ENCODE results near the gene CACNA1C. TPM values are rescaled to one million over a fixed set of nuclear protein-coding genes. Genes with fewer than 3 reads are reported as not detected.

CACNA1C gene
- total RNA-seq, 1 donor from 2014 or later: 7.3 TPM

DNA sequence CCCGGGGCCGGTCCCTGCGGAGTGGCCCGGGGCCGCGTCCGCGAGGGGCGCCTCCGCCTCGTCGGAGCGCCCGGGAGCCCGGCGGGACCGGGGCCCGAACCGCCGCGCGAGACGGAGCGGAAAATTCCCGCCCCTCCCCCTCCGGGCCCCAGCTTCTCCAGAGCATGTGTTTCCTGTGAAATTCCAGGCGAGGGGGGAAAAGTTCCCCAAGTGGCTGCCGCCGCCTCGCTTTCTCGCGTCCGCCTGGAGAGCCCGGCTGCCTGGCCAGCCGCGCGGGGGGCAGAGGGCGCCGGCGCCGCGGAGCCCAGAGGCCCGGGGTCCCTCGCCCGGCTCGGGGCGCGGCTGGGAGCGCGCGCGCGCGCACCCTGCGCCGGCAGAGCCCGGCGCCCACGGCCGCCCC, 904 bp downstream of the CACNA1C start:
- H3K36me3 ChIP-seq (ENCODE audit: control insufficient read depth in 3 of 3, insufficient read depth in 3 of 3, low read length in 3 of 3): no peaks in the 10 kb centered on the region
- peak overlapping the region in 1 of 3 donors; percentile 64 for H3K9ac ChIP-seq (ENCODE audit: low read depth in 1 of 3, low read length in 3 of 3)
- H3K9me3 ChIP-seq (ENCODE audit: control insufficient read depth in 3 of 3, low read length in 3 of 3): no peaks in the 10 kb centered on the region
- H3K4me3 ChIP-seq (ENCODE audit: low read length in 3 of 3): peak overlapping the region in 2 of 3 donors; percentile 64 to 66
- peaks cover 44 to 65% (median 64%) of the 10 kb centered on the region in 3 donors for H3K27me3 ChIP-seq (ENCODE audit: control insufficient read depth in 3 of 3, insufficient read depth in 3 of 3, low read length in 3 of 3)
- H3K4me1 ChIP-seq (ENCODE audit: control insufficient read depth in 3 of 3, insufficient read depth in 3 of 3, low read length in 3 of 3): peaks cover 4 to 13% (median 8%) of the 10 kb centered on the region in 3 donors
- no peak overlapping the region for H3K27ac ChIP-seq (ENCODE audit: low read depth, low read length)

DNA sequence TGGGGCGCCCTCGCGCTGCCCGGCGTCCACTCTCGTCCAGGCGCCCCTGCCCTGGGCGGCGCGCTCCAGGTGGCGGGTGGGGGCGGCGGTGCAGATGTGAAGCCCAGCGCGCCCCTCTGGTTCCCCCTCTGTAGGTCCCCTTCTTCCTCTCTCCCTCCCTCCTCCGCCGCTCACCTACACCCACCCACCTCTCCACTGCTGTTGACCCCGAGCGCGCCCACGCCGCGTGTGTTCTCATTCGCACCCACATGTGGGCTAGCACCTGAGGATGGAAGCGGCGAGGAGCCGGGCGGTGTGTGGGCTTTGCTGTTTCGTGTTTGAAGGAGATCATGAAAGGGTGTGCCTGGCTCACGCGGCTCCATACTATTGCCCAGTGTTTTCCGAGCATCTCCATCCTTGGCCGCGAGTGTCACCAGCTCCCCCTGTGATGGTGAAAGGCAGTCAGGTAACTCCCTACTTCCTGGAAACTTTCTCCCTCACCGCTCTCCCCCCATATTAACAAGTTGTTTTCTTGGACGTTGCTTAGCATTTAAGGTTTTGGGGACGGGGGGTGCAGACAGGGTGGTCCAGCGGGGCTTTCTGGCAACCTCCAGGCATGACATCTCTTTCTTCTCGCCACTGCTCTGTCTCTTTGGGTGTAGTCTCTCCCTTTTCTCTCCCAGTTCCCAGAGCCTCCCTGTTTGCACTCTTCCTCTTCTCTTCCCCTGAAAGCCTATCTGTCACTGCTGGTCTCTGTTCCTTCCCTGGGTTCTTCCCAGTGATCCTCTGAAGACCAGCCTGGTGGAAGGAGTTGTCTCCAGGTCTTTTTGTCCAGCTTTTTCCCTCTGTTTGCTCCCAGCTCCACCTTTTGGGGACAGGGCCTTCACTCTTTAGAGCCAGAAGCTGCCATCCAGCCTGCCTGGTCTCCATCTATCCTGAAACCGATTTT, 1.6 kb downstream of the CACNA1C start:
- H3K27me3 ChIP-seq (ENCODE audit: control insufficient read depth in 3 of 3, insufficient read depth in 3 of 3, low read length in 3 of 3): peaks cover 44 to 71% (median 66%) of the 10 kb centered on the region in 3 donors
- H3K4me3 ChIP-seq (ENCODE audit: low read length in 3 of 3): peak overlapping the region; percentile 57 to 65 (median 63)
- no peaks in the 10 kb centered on the region for H3K36me3 ChIP-seq (ENCODE audit: control insufficient read depth in 3 of 3, insufficient read depth in 3 of 3, low read length in 3 of 3)
- H3K9ac ChIP-seq (ENCODE audit: low read depth in 1 of 3, low read length in 3 of 3): peak overlapping the region in 2 of 3 donors; percentile 32 to 60
- no peak overlapping the region for H3K27ac ChIP-seq (ENCODE audit: low read depth, low read length)
- H3K9me3 ChIP-seq (ENCODE audit: control insufficient read depth in 3 of 3, low read length in 3 of 3): no peaks in the 10 kb centered on the region
- H3K4me1 ChIP-seq (ENCODE audit: control insufficient read depth in 3 of 3, insufficient read depth in 3 of 3, low read length in 3 of 3): peaks cover 4 to 13% (median 8%) of the 10 kb centered on the region in 3 donors

DNA sequence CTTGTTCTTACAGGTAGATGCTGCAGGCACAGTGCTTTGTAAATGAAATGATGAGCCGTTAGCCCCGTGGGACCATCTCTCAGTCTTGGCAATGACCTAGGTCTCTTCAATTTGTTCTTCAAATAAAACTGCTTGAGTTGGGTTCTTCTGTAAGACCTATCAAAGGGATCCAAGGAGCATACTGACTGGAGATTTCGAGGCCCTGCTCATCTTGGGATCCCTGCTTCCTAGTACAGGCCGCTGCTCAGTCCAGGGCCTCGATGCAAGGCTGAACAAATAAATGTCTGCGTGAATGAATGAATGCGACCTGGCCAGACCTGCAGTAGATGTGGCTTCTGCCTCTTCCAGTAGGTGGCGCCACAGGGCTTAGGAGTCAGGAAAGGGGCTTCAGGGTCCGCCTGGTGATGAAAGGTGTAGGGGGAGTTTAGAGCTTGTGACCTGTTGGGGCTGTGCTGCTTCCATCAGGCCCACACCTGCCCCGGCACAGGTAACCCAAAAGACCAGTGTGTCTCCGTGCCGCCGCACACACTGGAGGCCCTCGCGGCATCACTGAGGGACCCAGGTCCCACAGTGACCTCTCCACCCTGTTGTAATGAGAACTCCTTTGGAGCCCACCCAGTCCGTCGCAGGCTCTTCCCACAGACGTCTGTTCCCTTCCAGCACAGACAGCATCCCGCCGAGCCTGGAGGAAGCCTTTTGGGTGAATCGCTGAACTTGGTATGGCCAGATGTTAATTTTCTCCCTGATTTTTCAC, 4.4 kb downstream of the CACNA1C start:
- peaks cover 38 to 51% (median 46%) of the 10 kb centered on the region in 3 donors for H3K27me3 ChIP-seq (ENCODE audit: control insufficient read depth in 3 of 3, insufficient read depth in 3 of 3, low read length in 3 of 3)
- H3K9me3 ChIP-seq (ENCODE audit: control insufficient read depth in 3 of 3, low read length in 3 of 3): no peaks in the 10 kb centered on the region
- no peak overlapping the region for H3K27ac ChIP-seq (ENCODE audit: low read depth, low read length)
- no peaks in the 10 kb centered on the region for H3K36me3 ChIP-seq (ENCODE audit: control insufficient read depth in 3 of 3, insufficient read depth in 3 of 3, low read length in 3 of 3)
- peaks cover 3 to 11% (median 3%) of the 10 kb centered on the region in 3 donors for H3K4me1 ChIP-seq (ENCODE audit: control insufficient read depth in 3 of 3, insufficient read depth in 3 of 3, low read length in 3 of 3)
- no peak overlapping the region for H3K9ac ChIP-seq (ENCODE audit: low read depth in 1 of 3, low read length in 3 of 3)
- no peak overlapping the region for H3K4me3 ChIP-seq (ENCODE audit: low read length in 3 of 3)

DNA sequence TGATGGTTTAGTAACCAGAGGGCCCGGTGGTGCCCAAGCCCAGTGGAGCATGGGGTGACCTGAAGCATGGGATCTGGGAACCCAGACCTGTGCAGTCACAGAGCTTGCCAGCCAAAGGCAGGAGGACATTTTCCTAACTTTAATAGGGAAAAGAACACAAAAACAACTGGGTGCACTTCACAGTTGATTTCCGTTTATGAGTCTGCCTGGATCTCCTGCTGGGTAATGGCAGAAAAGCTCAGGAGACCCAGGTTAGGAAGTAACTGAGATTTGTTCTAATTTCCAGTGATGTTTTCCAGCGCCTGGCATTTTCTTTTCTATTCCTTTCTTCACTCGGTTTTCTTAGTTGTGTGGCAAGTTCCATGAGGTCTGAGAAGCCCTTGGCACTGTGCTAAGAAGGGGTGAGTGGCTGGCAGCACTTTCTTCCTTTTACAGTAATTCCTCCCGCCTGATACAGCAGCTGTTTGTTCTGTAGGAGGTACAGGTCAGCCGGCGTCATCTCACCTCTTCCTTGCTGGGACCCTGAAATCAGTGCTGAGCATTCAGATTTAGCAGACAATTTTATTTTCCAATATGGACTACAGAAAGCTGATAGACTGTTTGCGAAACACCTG, 5.1 kb downstream of the CACNA1C start:
- Histone ChIP-seq H3K9ac (ENCODE audit: low read depth in 1 of 3, low read length in 3 of 3) (no peak overlapping the region), H3K9me3 (ENCODE audit: control insufficient read depth in 3 of 3, low read length in 3 of 3) (no peaks in the 10 kb centered on the region), H3K27ac (ENCODE audit: low read depth, low read length) (no peak overlapping the region), H3K36me3 (ENCODE audit: control insufficient read depth in 3 of 3, insufficient read depth in 3 of 3, low read length in 3 of 3) (no peaks in the 10 kb centered on the region), H3K4me3 (ENCODE audit: low read length in 3 of 3) (no peak overlapping the region), H3K4me1 (ENCODE audit: control insufficient read depth in 3 of 3, insufficient read depth in 3 of 3, low read length in 3 of 3) (peaks cover 3 to 10% (median 3%) of the 10 kb centered on the region in 3 donors), H3K27me3 (ENCODE audit: control insufficient read depth in 3 of 3, insufficient read depth in 3 of 3, low read length in 3 of 3) (peaks cover 38 to 50% (median 46%) of the 10 kb centered on the region in 3 donors)

DNA sequence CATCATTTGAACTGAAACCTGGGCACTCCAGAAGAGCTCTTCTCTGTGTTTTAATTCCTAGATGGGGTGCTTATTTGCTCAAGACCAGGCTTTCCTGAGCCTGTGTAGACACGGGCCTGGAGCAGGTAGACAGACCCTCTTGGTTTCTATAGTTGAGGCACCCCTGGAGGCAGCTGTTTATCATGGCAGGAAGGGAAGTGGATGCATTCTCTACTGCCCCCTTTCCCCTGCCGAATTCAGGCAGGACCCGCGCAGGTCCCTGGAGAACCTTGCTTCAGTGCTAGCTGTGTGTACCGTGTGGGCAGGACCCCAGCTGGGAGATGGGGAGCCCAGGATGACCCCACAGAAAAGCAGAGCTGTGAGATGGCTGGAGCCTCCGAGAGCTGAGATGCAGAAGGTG, 6.0 kb downstream of the CACNA1C start:
- H3K4me1 ChIP-seq (ENCODE audit: control insufficient read depth in 3 of 3, insufficient read depth in 3 of 3, low read length in 3 of 3): peaks cover 0 to 6% (median 0%) of the 10 kb centered on the region in 3 donors

DNA sequence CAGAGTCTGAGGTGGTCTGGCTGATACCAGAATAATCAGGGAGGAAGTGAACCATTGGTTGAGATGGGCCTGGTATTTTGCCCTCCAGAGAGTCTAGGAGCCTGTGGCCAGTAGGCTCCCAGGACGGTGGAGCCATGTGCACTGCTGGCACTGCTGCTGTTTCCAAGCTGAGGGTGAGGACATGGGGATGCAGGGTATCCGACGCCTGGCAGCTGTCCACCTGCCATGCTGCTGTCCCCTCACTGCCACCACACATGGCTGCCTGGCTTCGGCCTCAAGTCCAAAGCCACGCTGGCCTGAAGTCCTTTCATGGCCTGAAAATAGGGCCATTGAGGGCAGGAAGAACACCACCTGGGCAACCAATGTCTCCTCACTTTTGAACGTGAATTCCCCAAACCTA, 8.6 kb downstream of the CACNA1C start:
- Histone ChIP-seq H3K4me1 (ENCODE audit: control insufficient read depth in 3 of 3, insufficient read depth in 3 of 3, low read length in 3 of 3) (peaks cover 0 to 6% (median 5%) of the 10 kb centered on the region in 3 donors), H3K9ac (ENCODE audit: low read depth in 1 of 3, low read length in 3 of 3) (no peak overlapping the region), H3K4me3 (ENCODE audit: low read length in 3 of 3) (no peak overlapping the region), H3K9me3 (ENCODE audit: control insufficient read depth in 3 of 3, low read length in 3 of 3) (no peaks in the 10 kb centered on the region), H3K27me3 (ENCODE audit: control insufficient read depth in 3 of 3, insufficient read depth in 3 of 3, low read length in 3 of 3) (peaks cover 22 to 34% (median 23%) of the 10 kb centered on the region in 3 donors), H3K36me3 (ENCODE audit: control insufficient read depth in 3 of 3, insufficient read depth in 3 of 3, low read length in 3 of 3) (no peaks in the 10 kb centered on the region), H3K27ac (ENCODE audit: low read depth, low read length) (no peak overlapping the region)

More for the DNA sequence above, 6.0 kb downstream of the CACNA1C start:
- Histone ChIP-seq H3K4me3 (ENCODE audit: low read length in 3 of 3) (no peak overlapping the region), H3K27ac (ENCODE audit: low read depth, low read length) (no peak overlapping the region), H3K9me3 (ENCODE audit: control insufficient read depth in 3 of 3, low read length in 3 of 3) (no peaks in the 10 kb centered on the region), H3K9ac (ENCODE audit: low read depth in 1 of 3, low read length in 3 of 3) (no peak overlapping the region), H3K27me3 (ENCODE audit: control insufficient read depth in 3 of 3, insufficient read depth in 3 of 3, low read length in 3 of 3) (peaks cover 35 to 46% (median 40%) of the 10 kb centered on the region in 3 donors), H3K36me3 (ENCODE audit: control insufficient read depth in 3 of 3, insufficient read depth in 3 of 3, low read length in 3 of 3) (no peaks in the 10 kb centered on the region)

DNA sequence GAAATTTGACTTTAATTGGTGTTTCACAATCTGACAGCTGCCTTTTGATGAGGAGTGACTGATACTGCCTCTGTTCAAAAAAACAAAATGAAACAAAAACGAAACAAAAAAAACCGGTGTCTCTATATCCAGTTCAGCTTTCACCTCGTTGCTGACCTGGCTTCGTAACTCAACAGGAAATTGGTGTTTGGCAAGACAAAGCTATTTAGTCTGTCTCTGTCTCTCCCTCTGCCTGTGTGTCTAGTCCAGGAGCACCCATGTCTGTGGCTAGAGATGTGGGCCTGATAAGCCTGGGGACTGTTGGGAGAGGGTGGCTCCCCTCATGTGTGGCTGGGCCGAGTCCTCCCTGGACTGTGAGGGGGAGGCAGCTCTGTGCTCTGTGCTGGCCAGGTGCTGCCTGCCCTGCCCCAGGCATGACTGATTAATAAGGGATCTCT, 11.3 kb downstream of the CACNA1C start:
- H3K4me3 ChIP-seq (ENCODE audit: low read length in 3 of 3): peak overlapping the region in 2 of 3 donors; percentile 27 to 35
- H3K9ac ChIP-seq (ENCODE audit: low read depth in 1 of 3, low read length in 3 of 3): no peak overlapping the region

DNA sequence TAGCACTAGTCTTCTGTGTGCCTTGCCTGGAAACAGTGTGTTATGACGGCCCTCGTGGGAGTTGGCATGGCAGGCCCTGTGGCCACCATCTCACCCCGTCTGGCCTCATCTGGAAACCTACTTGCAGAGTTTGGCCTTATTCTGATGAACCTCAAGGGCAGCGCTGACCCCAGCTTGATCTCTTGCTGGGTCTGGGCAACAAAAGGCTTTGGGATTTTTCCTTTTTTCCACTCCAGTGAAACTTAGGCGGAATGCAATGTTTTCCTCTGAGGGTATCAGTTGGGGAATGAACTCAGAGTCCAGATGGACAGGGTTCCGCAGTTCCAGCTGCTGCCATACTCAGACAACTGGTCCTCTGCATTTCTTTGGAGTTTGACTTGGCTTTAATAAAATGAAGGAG, 15.9 kb downstream of the CACNA1C start:
- peaks cover 10 to 31% (median 29%) of the 10 kb centered on the region in 3 donors for H3K27me3 ChIP-seq (ENCODE audit: control insufficient read depth in 3 of 3, insufficient read depth in 3 of 3, low read length in 3 of 3)
- no peak overlapping the region for H3K27ac ChIP-seq (ENCODE audit: low read depth, low read length)
- peaks cover 0 to 6% (median 5%) of the 10 kb centered on the region in 3 donors for H3K4me1 ChIP-seq (ENCODE audit: control insufficient read depth in 3 of 3, insufficient read depth in 3 of 3, low read length in 3 of 3)
- H3K9me3 ChIP-seq (ENCODE audit: control insufficient read depth in 3 of 3, low read length in 3 of 3): peaks cover 0 to 3% (median 3%) of the 10 kb centered on the region in 3 donors
- H3K36me3 ChIP-seq (ENCODE audit: control insufficient read depth in 3 of 3, insufficient read depth in 3 of 3, low read length in 3 of 3): no peaks in the 10 kb centered on the region
- no peak overlapping the region for H3K9ac ChIP-seq (ENCODE audit: low read depth in 1 of 3, low read length in 3 of 3)
- no peak overlapping the region for H3K4me3 ChIP-seq (ENCODE audit: low read length in 3 of 3)

More for the DNA sequence above, 11.3 kb downstream of the CACNA1C start:
- Histone ChIP-seq H3K27ac (ENCODE audit: low read depth, low read length) (no peak overlapping the region), H3K36me3 (ENCODE audit: control insufficient read depth in 3 of 3, insufficient read depth in 3 of 3, low read length in 3 of 3) (no peaks in the 10 kb centered on the region), H3K4me1 (ENCODE audit: control insufficient read depth in 3 of 3, insufficient read depth in 3 of 3, low read length in 3 of 3) (peaks cover 0 to 6% (median 5%) of the 10 kb centered on the region in 3 donors), H3K9me3 (ENCODE audit: control insufficient read depth in 3 of 3, low read length in 3 of 3) (no peaks in the 10 kb centered on the region), H3K27me3 (ENCODE audit: control insufficient read depth in 3 of 3, insufficient read depth in 3 of 3, low read length in 3 of 3) (peaks cover 12 to 36% (median 29%) of the 10 kb centered on the region in 3 donors)

DNA sequence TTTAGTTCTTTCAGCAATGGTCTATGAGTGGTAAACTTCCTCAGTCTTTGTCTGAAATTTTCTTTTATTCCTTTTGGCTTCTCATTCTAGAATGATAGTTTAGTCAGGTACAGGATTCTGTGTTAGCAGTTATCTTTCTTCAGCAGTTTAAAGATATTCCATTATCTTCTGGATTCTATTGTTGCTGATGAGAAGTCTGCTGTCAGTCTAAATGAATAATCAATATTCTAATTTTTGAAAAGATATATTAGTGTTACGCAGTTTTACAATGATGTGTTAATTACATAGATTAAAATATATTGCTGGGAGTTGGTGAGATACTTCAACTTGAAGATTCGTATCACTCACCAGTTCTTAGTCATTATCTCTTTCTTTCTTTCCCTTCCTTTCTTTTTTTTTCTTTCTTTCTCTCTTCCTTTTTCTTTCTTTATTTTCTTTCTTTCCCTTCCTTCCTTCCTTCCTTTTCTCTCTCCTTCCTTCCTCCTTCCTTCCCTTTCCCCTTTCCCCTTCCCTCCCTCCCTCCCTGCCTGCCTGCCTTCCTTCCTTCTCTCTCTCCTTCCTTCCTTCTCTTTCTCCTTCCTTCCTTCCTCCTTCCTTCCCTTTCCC, 17.8 kb downstream of the CACNA1C start:
- Histone ChIP-seq H3K4me1 (ENCODE audit: control insufficient read depth in 3 of 3, insufficient read depth in 3 of 3, low read length in 3 of 3) (peaks cover 1 to 2% (median 2%) of the 10 kb centered on the region in 3 donors), H3K9me3 (ENCODE audit: control insufficient read depth in 3 of 3, low read length in 3 of 3) (peaks cover 0 to 3% (median 3%) of the 10 kb centered on the region in 3 donors), H3K36me3 (ENCODE audit: control insufficient read depth in 3 of 3, insufficient read depth in 3 of 3, low read length in 3 of 3) (no peaks in the 10 kb centered on the region), H3K9ac (ENCODE audit: low read depth in 1 of 3, low read length in 3 of 3) (no peak overlapping the region), H3K27me3 (ENCODE audit: control insufficient read depth in 3 of 3, insufficient read depth in 3 of 3, low read length in 3 of 3) (peaks cover 10 to 25% (median 25%) of the 10 kb centered on the region in 3 donors), H3K27ac (ENCODE audit: low read depth, low read length) (no peak overlapping the region), H3K4me3 (ENCODE audit: low read length in 3 of 3) (no peak overlapping the region)

Data from skeletal muscle tissue (tissue), 4 donors.